Endometrium (tissue), 2 donors: ENCODE measurements around the gene GNB1.

Source experiments
- FAIRE-seq: peaks from 2 replicates; lab custom pipeline; 2012; peaks lifted over from hg19 to GRCh38; lab: Jason Lieb, UNC
- donor health status: control.
- donor health status: control.

The GNB1 gene

GRCh38 chr1:1825217-1825616, 65.7 kb downstream of the GNB1 start:
- FAIRE-seq: no peak

- no peak for FAIRE-seq
Measured at GRCh38 chr1:1819762-1820161, 71.1 kb downstream of the GNB1 start.

- FAIRE-seq: no peak
Measured at GRCh38 chr1:1817221-1817620, 73.7 kb downstream of the GNB1 start.

GRCh38 chr1:1815606-1816281, 75.1 kb downstream of the GNB1 start:
- FAIRE-seq: no peak

GRCh38 chr1:1809489-1809888, 81.4 kb downstream of the GNB1 start:
- no peak for FAIRE-seq

- no peak for FAIRE-seq
Measured at GRCh38 chr1:1808206-1808605, 82.7 kb downstream of the GNB1 start.

- FAIRE-seq: no peak
Measured at GRCh38 chr1:1806890-1807289, 84.0 kb downstream of the GNB1 start.

- FAIRE-seq: no peak
Measured at GRCh38 chr1:1804301-1804700, 86.6 kb downstream of the GNB1 start.

GRCh38 chr1:1802871-1803270, 88.0 kb downstream of the GNB1 start:
- FAIRE-seq: no peak

GRCh38 chr1:1799716-1800115, 91.2 kb downstream of the GNB1 start:
- FAIRE-seq: no peak

- FAIRE-seq: no peak
Measured at GRCh38 chr1:1797731-1798341, 93.1 kb downstream of the GNB1 start.

- FAIRE-seq: no peak
Measured at GRCh38 chr1:1796466-1796865, 94.4 kb downstream of the GNB1 start.

- FAIRE-seq: no peak
Measured at GRCh38 chr1:1794999-1795398, 95.9 kb downstream of the GNB1 start.

GRCh38 chr1:1793481-1794244, 97.2 kb downstream of the GNB1 start:
- no peak for FAIRE-seq

GRCh38 chr1:1788646-1789431, 102.0 kb downstream of the GNB1 start:
- FAIRE-seq: no peak

- FAIRE-seq: no peak
Measured at GRCh38 chr1:1788136-1788535, 102.8 kb downstream of the GNB1 start.

GRCh38 chr1:1786836-1787605, 103.9 kb downstream of the GNB1 start:
- FAIRE-seq: no peak

GRCh38 chr1:1785666-1786065, 105.2 kb downstream of the GNB1 start:
- FAIRE-seq: no peak

- no peak for FAIRE-seq
Measured at GRCh38 chr1:1784933-1785332, 106.0 kb downstream of the GNB1 start.

- no peak for FAIRE-seq
Measured at GRCh38 chr1:1783320-1783719, 107.6 kb downstream of the GNB1 start.

GRCh38 chr1:1782399-1783221, 108.3 kb downstream of the GNB1 start:
- no peak for FAIRE-seq
